GM23338 (cell line): ENCODE measurements around the gene RNF32. TPM values are rescaled to one million over a fixed set of nuclear protein-coding genes. Genes with fewer than 3 reads are reported as not detected.

Experiments used
- ATAC-seq: fragments of 200-7000 bp; cut with Tn5 transposase; 3 replicates; pipeline ENCODE4 v1.9.1; 2020
- DNase-seq: peaks from one replicate; pipeline ENCODE4 v3.0.0-alpha.2; 2015; ENCODE audit warnings: low spot score
- H2AFZ ChIP-seq: fragments of 200-600 bp; sonication (generic); 2 replicates; pipeline ENCODE4 v1.8.0; 2016; ENCODE audit warnings: antibody characterized with exemption, mild to moderate bottlenecking, moderate library complexity
- H3F3A ChIP-seq: fragments of 200-600 bp; sonication (generic); replicated peaks from 2 replicates; pipeline ENCODE4 v1.8.0; 2017; ENCODE audit warnings: antibody characterized with exemption, mixed run types, low read depth
- H3K27ac ChIP-seq: fragments of 200-600 bp; sonication (generic); 2 replicates; pipeline ENCODE4 v1.6.1; 2016; ENCODE audit warnings: low read depth
- H3K27me3 ChIP-seq: fragments of 200-600 bp; sonication (generic); 2 replicates; pipeline ENCODE4 v1.8.0; 2016; ENCODE audit warnings: mild to moderate bottlenecking, mixed run types, moderate library complexity; ENCODE audit not compliant: insufficient read depth
- H3K36me3 ChIP-seq: fragments of 200-600 bp; sonication (generic); 2 replicates; pipeline ENCODE4 v1.8.0; 2016; ENCODE audit warnings: mild to moderate bottlenecking; ENCODE audit not compliant: insufficient read depth
- H3K4me1 ChIP-seq: fragments of 200-600 bp; sonication (generic); 2 replicates; pipeline ENCODE4 v1.8.0; 2016; ENCODE audit warnings: mild to moderate bottlenecking, moderate library complexity; ENCODE audit not compliant: insufficient read depth
- H3K4me2 ChIP-seq: fragments of 200-600 bp; sonication (generic); 2 replicates; pipeline ENCODE4 v1.7.1; 2017; ENCODE audit warnings: mixed run types
- H3K4me3 ChIP-seq: fragments of 200-600 bp; sonication (generic); 2 replicates; pipeline ENCODE4 v1.6.1; 2016; ENCODE audit warnings: mixed run types
- H3K79me2 ChIP-seq: fragments of 200-600 bp; sonication (generic); replicated peaks from 2 replicates; pipeline ENCODE4 v1.8.0; 2017; ENCODE audit warnings: mild to moderate bottlenecking; ENCODE audit not compliant: insufficient read depth
- H3K9me2 ChIP-seq: fragments of 200-600 bp; sonication (generic); 2 replicates; pipeline ENCODE4 v1.8.0; 2017; ENCODE audit not compliant: insufficient read depth
- H4K20me1 ChIP-seq: fragments of 200-600 bp; sonication (generic); replicated peaks from 2 replicates; pipeline ENCODE4 v1.8.0; 2017; ENCODE audit warnings: mild to moderate bottlenecking; ENCODE audit not compliant: insufficient read depth
- H3K27ac Mint-ChIP-seq: 2 replicates; pipeline ENCODE4 v1.8.0; 2020; ENCODE audit warnings: inconsistent platforms, mild to moderate bottlenecking, moderate library complexity, mixed read lengths
- H3K27me3 Mint-ChIP-seq: 3 replicates; pipeline ENCODE4 v1.8.0; 2022; ENCODE audit warnings: low read depth, mild to moderate bottlenecking, moderate library complexity, mixed read lengths, inconsistent platforms; ENCODE audit not compliant: insufficient read depth, poor library complexity
- H3K36me3 Mint-ChIP-seq: 3 replicates; pipeline ENCODE4 v1.8.0; 2021; ENCODE audit warnings: low read depth, mild to moderate bottlenecking, inconsistent platforms, moderate library complexity, mixed read lengths
- H3K4me1 Mint-ChIP-seq: 3 replicates; pipeline ENCODE4 v1.8.0; 2020; ENCODE audit warnings: mild to moderate bottlenecking, inconsistent platforms, mixed read lengths
- H3K4me3 Mint-ChIP-seq: 3 replicates; pipeline ENCODE4 v1.8.0; 2021; ENCODE audit warnings: moderate library complexity, mild to moderate bottlenecking, inconsistent platforms, mixed read lengths
- H3K9me3 Mint-ChIP-seq: 3 replicates; pipeline ENCODE4 v1.8.0; 2020; ENCODE audit warnings: moderate library complexity, mild to moderate bottlenecking, inconsistent platforms, mixed read lengths
- CREB1 ChIP-seq: fragments of 250-450 bp; sonication (Bioruptor Pico); IDR thresholded peaks from 2 replicates; pipeline ENCODE4 v1.5.0; 2020; ENCODE audit warnings: low read depth, mild to moderate bottlenecking, moderate library complexity
- CTCF ChIP-seq, 2 experiments: fragments of 200-600 bp in 1 of 2; sonication (generic) in 1 of 2; conservative IDR thresholded peaks; 2 replicates each; pipeline versions ENCODE4 v1.5.1 to v1.6.1; 2016 to 2017; ENCODE audit warnings: antibody characterized with exemption in 2 of 2, low read depth in 2 of 2, mild to moderate bottlenecking in 2 of 2, moderate library complexity in 1 of 2
- EZH2 ChIP-seq: fragments of 200-600 bp; sonication (generic); IDR thresholded peaks from one replicate; pipeline ENCODE4 v1.8.0; 2017; ENCODE audit warnings: antibody characterized with exemption, mild to moderate bottlenecking, low read depth; ENCODE audit not compliant: unreplicated experiment
- EZH2phosphoT487 ChIP-seq: fragments of 200-600 bp; sonication (generic); IDR thresholded peaks from one replicate; pipeline ENCODE4 v1.8.1; 2018; ENCODE audit warnings: antibody characterized with exemption; ENCODE audit not compliant: unreplicated experiment
- POLR2AphosphoS5 ChIP-seq: IDR thresholded peaks from 2 replicates; pipeline ENCODE4 v1.6.1; 2016; ENCODE audit warnings: antibody characterized with exemption, low read depth
- ZNF114 ChIP-seq: fragments of 250-450 bp; sonication (Bioruptor Pico); IDR thresholded peaks from 2 replicates; pipeline ENCODE4 v1.5.0; 2020; ENCODE audit warnings: mild to moderate bottlenecking, moderate library complexity
- ZNF462 ChIP-seq: fragments of 250-450 bp; sonication (Bioruptor Pico); IDR thresholded peaks from 2 replicates; pipeline ENCODE4 v1.5.0; 2020; ENCODE audit warnings: mild to moderate bottlenecking, moderate library complexity
- polyA plus RNA-seq: library from polyadenylated mRNA; unstranded; fragments of >200 nt; fragmentation: Nextera tagmentation; extraction: Ambion mirVana; gene quantifications from 2 replicates; pipeline ENCODE4 v1.2.1, GENCODE V29; 2016
- total RNA-seq: library from RNA; depleted of rRNA; stranded (reverse); fragments of >200 nt; shearing (Covaris generic); gene quantifications from 2 replicates; pipeline ENCODE4 v1.2.3, GENCODE V29; 2014

RNF32 gene
- total and polyA plus RNA-seq, 2 experiments from 2014 or later: 0.56 to 2.0 TPM

GRCh38 chr7:156684251-156684650 is 43.7 kb downstream of the RNF32 start:
- no peaks in the 10 kb centered on the region; the same call in 2 of the 3 replicates for H3K36me3 Mint-ChIP-seq
- H3K4me3 ChIP-seq: no peak overlapping the region
- DNase-seq (no peak), ATAC-seq (no peak)
- no peaks in the 10 kb centered on the region for H3K9me2 ChIP-seq
- H3K27me3 Mint-ChIP-seq: no peaks in the 10 kb centered on the region
- no peak overlapping the region for H3K4me3 Mint-ChIP-seq
- no peaks in the 10 kb centered on the region for H3K79me2 ChIP-seq
- no peaks in the 10 kb centered on the region for H3K9me3 Mint-ChIP-seq
- H3F3A ChIP-seq: no peaks in the 10 kb centered on the region
- 0 out of 2 replicates have a peak, but pooled peaks cover 4% of the 10 kb centered on the region for H4K20me1 ChIP-seq
- no peak overlapping the region for H3K27ac Mint-ChIP-seq
- no peak overlapping the region for H3K4me2 ChIP-seq
- TF ChIP-seq CTCF (conservative IDR thresholded peaks at IDR 0.05; ENCODE audit: low read depth in 2 of 2) (no peak), EZH2phosphoT487 (no peak), ZNF462 (CRISPR knock-in tag) (no peak), EZH2 (no peak), CREB1 (CRISPR knock-in tag) (no peak), ZNF114 (CRISPR knock-in tag) (no peak), POLR2AphosphoS5 (no peak)
- H3K27me3 ChIP-seq: no peaks in the 10 kb centered on the region
- H3K4me1 Mint-ChIP-seq: no peaks in the 10 kb centered on the region
- peaks cover 5% of the 10 kb centered on the region; the same call in 1 of the 2 replicates for H3K36me3 ChIP-seq
- no peak overlapping the region for H3K27ac ChIP-seq
- H2AFZ ChIP-seq: no peak overlapping the region
- no peaks in the 10 kb centered on the region for H3K4me1 ChIP-seq
